Keratinocyte (primary cell): ENCODE data around the gene CCDC3. TPM values are rescaled to one million over a fixed set of nuclear protein-coding genes. Genes with fewer than 3 reads are reported as not detected.

ENCODE experiments used
- DNase-seq: peaks from one replicate; pipeline ENCODE4 v3.0.0-alpha.2; 2011; ENCODE audit warnings: low read depth, missing footprints, low spot score
- FAIRE-seq: peaks from 2 replicates; lab custom pipeline; 2011; peaks lifted over from hg19 to GRCh38; lab: Jason Lieb, UNC
- H2AFZ ChIP-seq: 2 replicates; pipeline ENCODE4 v1.6.0; 2012; ENCODE audit warnings: low read length, control low read depth, inconsistent platforms; ENCODE audit not compliant: control insufficient read depth
- H3K27ac ChIP-seq: 2 replicates; pipeline ENCODE4 v1.5.1; 2011; ENCODE audit warnings: low read length; ENCODE audit not compliant: control insufficient read depth, insufficient read depth
- H3K27me3 ChIP-seq: 3 replicates; pipeline ENCODE4 v1.6.0; 2011; ENCODE audit warnings: low read length; ENCODE audit not compliant: control insufficient read depth, insufficient read depth; ENCODE audit errors: extremely low read depth
- H3K36me3 ChIP-seq, 2 experiments: 2 replicates in 1 of 2; 3 replicates in 1 of 2; pipeline ENCODE4 v1.5.1; 2011; ENCODE audit warnings: low read length in 2 of 2, mild to moderate bottlenecking in 1 of 2; ENCODE audit not compliant: control insufficient read depth in 2 of 2, insufficient read depth in 2 of 2; ENCODE audit errors: extremely low read depth in 1 of 2
- H3K4me1 ChIP-seq: 3 replicates; pipeline ENCODE4 v1.5.1; 2011; ENCODE audit warnings: low read length; ENCODE audit not compliant: control insufficient read depth, insufficient read depth; ENCODE audit errors: extremely low read depth
- H3K4me2 ChIP-seq: 3 replicates; pipeline ENCODE4 v1.6.0; 2011; ENCODE audit warnings: low read depth, low read length; ENCODE audit not compliant: control insufficient read depth, insufficient read depth; ENCODE audit errors: extremely low read depth
- H3K4me3 ChIP-seq, 3 experiments: fragments of 200-600 bp in 1 of 3; sonication (generic) in 1 of 3; 2 replicates in 2 of 3; 3 replicates in 1 of 3; pipeline ENCODE4 v1.5.1; 2011 to 2016; ENCODE audit warnings: low read length in 3 of 3, mild to moderate bottlenecking in 3 of 3, control low read depth in 2 of 3, inconsistent platforms in 1 of 3, low read depth in 1 of 3, mixed read lengths in 1 of 3, mixed run types in 1 of 3, moderate library complexity in 1 of 3; ENCODE audit not compliant: control insufficient read depth in 2 of 3, insufficient read depth in 2 of 3; ENCODE audit errors: extremely low read depth in 1 of 3
- H3K79me2 ChIP-seq: 2 replicates; pipeline ENCODE4 v1.6.0; 2012; ENCODE audit warnings: low read length; ENCODE audit not compliant: control insufficient read depth, insufficient read depth
- H3K9ac ChIP-seq: 3 replicates; pipeline ENCODE4 v1.6.0; 2011; ENCODE audit warnings: low read length; ENCODE audit not compliant: control insufficient read depth, insufficient read depth; ENCODE audit errors: extremely low read depth
- H3K9me1 ChIP-seq: 3 replicates; pipeline ENCODE4 v1.6.0; 2011; ENCODE audit warnings: low read length; ENCODE audit not compliant: control insufficient read depth, insufficient read depth; ENCODE audit errors: extremely low read depth
- H3K9me3 ChIP-seq: 2 replicates; pipeline ENCODE4 v1.5.1; 2012; ENCODE audit warnings: low read depth, low read length; ENCODE audit not compliant: control insufficient read depth
- H4K20me1 ChIP-seq: 3 replicates; pipeline ENCODE4 v1.6.0; 2011; ENCODE audit warnings: low read length; ENCODE audit not compliant: control insufficient read depth, insufficient read depth; ENCODE audit errors: extremely low read depth
- CTCF ChIP-seq, 3 experiments: IDR thresholded peaks in 1 of 3; conservative IDR thresholded peaks in 1 of 3; optimal IDR thresholded peaks in 1 of 3; 2 replicates in 2 of 3; 3 replicates in 1 of 3; pipeline versions ENCODE3 to v1.5.1; 2011; ENCODE audit warnings: low read length in 3 of 3, mild to moderate bottlenecking in 3 of 3, moderate library complexity in 2 of 3, control low read depth in 1 of 3, inconsistent platforms in 1 of 3; ENCODE audit not compliant: insufficient read depth in 2 of 3; ENCODE audit errors: extremely low read depth in 1 of 3
- EZH2 ChIP-seq: IDR thresholded peaks from one replicate; pipeline ENCODE4 v1.6.1; 2012; ENCODE audit warnings: inconsistent platforms, mild to moderate bottlenecking, low read length, moderate library complexity
- dilution Hi-C: fragments of 300-500 bp; cut with MboI; formaldehyde crosslinking; loops from one replicate; pipeline ENCODE4 v1.7.0; 2020; ENCODE audit warnings: low sequenced_read_pairs; ENCODE audit not compliant: extremely low pct_ligation_motif_present
- polyA plus RNA-seq, 5 experiments: library from polyadenylated mRNA; depleted of rRNA in 3 of 5; stranded (reverse) in 3 of 5; stranded (forward) in 1 of 5; unstranded in 1 of 5; fragments of >200 nt; gene quantifications; 1 replicate in 1 of 5; 2 replicates in 3 of 5; 3 replicates in 1 of 5; pipeline versions ENCODE4 v1.2.1 to v1.2.3, GENCODE V29; 2011 to 2012; ENCODE audit warnings: missing spikeins in 2 of 5, low read depth in 1 of 5, low replicate concordance in 1 of 5

Gene CCDC3
- polyA plus RNA-seq, 1 donor (not counting 4 experiments of a cell fraction or from before 2014, with no cell fraction given): 0.39 TPM

DNA sequence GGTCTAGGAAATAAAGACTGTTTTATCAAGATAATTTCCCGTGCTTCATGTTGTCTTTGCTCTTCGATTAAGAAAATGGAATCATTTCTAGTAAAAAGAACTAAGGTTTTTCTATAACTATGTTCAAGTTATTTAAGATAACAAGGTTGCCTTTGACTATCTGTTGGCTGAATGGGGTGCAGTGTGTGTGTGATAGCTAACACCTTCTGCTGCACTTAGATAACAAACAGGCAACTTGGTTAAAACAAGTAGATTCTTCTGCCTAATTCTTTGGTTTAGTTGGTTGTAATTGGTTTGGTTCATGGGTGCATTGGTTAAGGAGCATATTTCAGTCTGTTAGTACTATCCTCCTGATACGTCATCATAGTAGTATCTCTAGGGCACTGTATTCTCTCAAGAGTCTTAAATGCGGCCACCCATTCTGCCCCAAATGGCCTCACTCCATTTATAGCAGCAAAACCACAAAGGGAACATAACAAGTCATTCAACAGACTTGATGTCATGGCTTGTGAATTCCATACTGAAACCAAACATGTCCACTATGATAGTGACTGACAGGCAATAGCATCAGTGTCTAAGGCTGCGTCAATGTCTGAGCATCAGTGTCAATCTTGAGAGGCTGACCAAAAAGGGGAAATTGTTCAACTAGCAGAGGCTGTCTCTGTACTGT lies 55.7 kb downstream of the CCDC3 start:
- H3K79me2 ChIP-seq: no peaks in the 10 kb centered on the region
- H3K4me2 ChIP-seq: no peak overlapping the region

GRCh38 chr10:12944931-12945330 lies 56.6 kb downstream of the CCDC3 start:
- dilution Hi-C loops: no loop called here
- Histone ChIP-seq H3K27ac (no peak overlapping the region), H3K79me2 (no peaks in the 10 kb centered on the region), H2AFZ (no peak overlapping the region), H4K20me1 (no peaks in the 10 kb centered on the region), H3K9me3 (no peaks in the 10 kb centered on the region), H3K9me1 (no peaks in the 10 kb centered on the region), H3K4me2 (no peak overlapping the region), H3K9ac (no peak overlapping the region), H3K4me1 (peaks cover 3% of the 10 kb centered on the region), H3K36me3 (no peaks in the 10 kb centered on the region), H3K4me3 (no peak overlapping the region), H3K27me3 (no peaks in the 10 kb centered on the region)
- DNase-seq: no peak
- TF ChIP-seq CTCF (optimal IDR thresholded peaks at IDR 0.05 in 1 of 3, IDR thresholded peaks at IDR 0.05 in 1 of 3, conservative IDR thresholded peaks at IDR 0.05 in 1 of 3; ENCODE audit: extremely low read depth in 1 of 3, insufficient read depth in 2 of 3, low read length in 3 of 3) (no peak), EZH2 (no peak)
- FAIRE-seq: no peak

More for the DNA sequence above, 55.7 kb downstream of the CCDC3 start:
- dilution Hi-C loops: no loop called here
- Histone ChIP-seq H4K20me1 (no peaks in the 10 kb centered on the region), H3K9me1 (no peaks in the 10 kb centered on the region), H3K4me3 (no peak overlapping the region), H3K4me1 (peaks cover 12% of the 10 kb centered on the region), H3K27ac (no peak overlapping the region), H3K9ac (no peak overlapping the region), H3K36me3 (no peaks in the 10 kb centered on the region), H3K27me3 (no peaks in the 10 kb centered on the region), H2AFZ (no peak overlapping the region), H3K9me3 (no peaks in the 10 kb centered on the region)
- no peak for TF ChIP-seq CTCF (optimal IDR thresholded peaks at IDR 0.05 in 1 of 3, IDR thresholded peaks at IDR 0.05 in 1 of 3, conservative IDR thresholded peaks at IDR 0.05 in 1 of 3; ENCODE audit: extremely low read depth in 1 of 3, insufficient read depth in 2 of 3, low read length in 3 of 3)
- no peak for TF ChIP-seq EZH2
- FAIRE-seq (no peak), DNase-seq (no peak)
